Activated CD4-positive, alpha-beta T cell treated with anti-CD3 and anti-CD28 coated beads for 24 hours (primary cell): Measurements from ENCODE around the gene GRID1.

Experiments used
- DNase-seq, 2 donors: peaks; one replicate each; pipeline ENCODE4 v3.0.0-alpha.2; 2020; ENCODE audit warnings: low read depth in 2 of 2

The GRID1 gene

GRCh38 chr10:86169066-86169465 lies 197.5 kb downstream of the GRID1 start:
- DNase-seq, result no peak

GRCh38 chr10:86168256-86168655 lies 198.3 kb downstream of the GRID1 start:
- DNase-seq, result no peak

GRCh38 chr10:86167762-86168128 lies 198.8 kb downstream of the GRID1 start:
- DNase-seq, result no peak

- DNase-seq, result no peak
Measured at GRCh38 chr10:86167121-86167761, 199.4 kb downstream of the GRID1 start.

GRCh38 chr10:86165666-86166065 lies 200.9 kb downstream of the GRID1 start:
- DNase-seq, result no peak

- no peak for DNase-seq
Measured at GRCh38 chr10:86164960-86165630, 201.5 kb downstream of the GRID1 start.

- DNase-seq, result no peak
Measured at GRCh38 chr10:86164174-86164774, 202.3 kb downstream of the GRID1 start.

GRCh38 chr10:86163522-86164173 lies 202.9 kb downstream of the GRID1 start:
- no peak for DNase-seq

GRCh38 chr10:86162696-86163400 lies 203.7 kb downstream of the GRID1 start:
- DNase-seq, result no peak

- no peak for DNase-seq
Measured at GRCh38 chr10:86162036-86162435, 204.6 kb downstream of the GRID1 start.

- no peak for DNase-seq
Measured at GRCh38 chr10:86160890-86161585, 205.6 kb downstream of the GRID1 start.

GRCh38 chr10:86159797-86160196 lies 206.8 kb downstream of the GRID1 start:
- DNase-seq, result no peak

- no peak for DNase-seq
Measured at GRCh38 chr10:86155054-86155921, 211.3 kb downstream of the GRID1 start.

- DNase-seq, result no peak
Measured at GRCh38 chr10:86153751-86154150, 212.8 kb downstream of the GRID1 start.

- no peak for DNase-seq
Measured at GRCh38 chr10:86152911-86153310, 213.7 kb downstream of the GRID1 start.

GRCh38 chr10:86152354-86152753 lies 214.2 kb downstream of the GRID1 start:
- no peak for DNase-seq

- no peak for DNase-seq
Measured at GRCh38 chr10:86151613-86152012, 215.0 kb downstream of the GRID1 start.

GRCh38 chr10:86149257-86149656 lies 217.3 kb downstream of the GRID1 start:
- DNase-seq, result no peak

GRCh38 chr10:86148117-86148516 lies 218.5 kb downstream of the GRID1 start:
- no peak for DNase-seq

- no peak for DNase-seq
Measured at GRCh38 chr10:86144301-86144700, 222.3 kb downstream of the GRID1 start.

GRCh38 chr10:86141896-86142295 lies 224.7 kb downstream of the GRID1 start:
- DNase-seq, result no peak
